Activated naive CD8-positive, alpha-beta T cell (primary cell): ENCODE data around the gene CPNE1.
A peak's percentile ranks its signal among the peaks of the same experiment; 100 is the strongest.

ENCODE experiments used
- H3K27ac Mint-ChIP-seq: one replicate; pipeline ENCODE4 v1.8.0; 2021; ENCODE audit warnings: mixed read lengths
- H3K27me3 Mint-ChIP-seq: one replicate; pipeline ENCODE4 v1.8.0; 2021; ENCODE audit warnings: mixed read lengths
- H3K36me3 Mint-ChIP-seq: one replicate; pipeline ENCODE4 v1.8.0; 2021; ENCODE audit warnings: mixed read lengths
- H3K4me1 Mint-ChIP-seq: one replicate; pipeline ENCODE4 v1.8.0; 2021; ENCODE audit warnings: low read depth, mixed read lengths
- H3K4me3 Mint-ChIP-seq: one replicate; pipeline ENCODE4 v1.8.0; 2021; ENCODE audit warnings: mild to moderate bottlenecking, mixed read lengths
- H3K9me3 Mint-ChIP-seq: one replicate; pipeline ENCODE4 v1.8.0; 2021; ENCODE audit warnings: low read depth, mixed read lengths

CPNE1 gene

DNA sequence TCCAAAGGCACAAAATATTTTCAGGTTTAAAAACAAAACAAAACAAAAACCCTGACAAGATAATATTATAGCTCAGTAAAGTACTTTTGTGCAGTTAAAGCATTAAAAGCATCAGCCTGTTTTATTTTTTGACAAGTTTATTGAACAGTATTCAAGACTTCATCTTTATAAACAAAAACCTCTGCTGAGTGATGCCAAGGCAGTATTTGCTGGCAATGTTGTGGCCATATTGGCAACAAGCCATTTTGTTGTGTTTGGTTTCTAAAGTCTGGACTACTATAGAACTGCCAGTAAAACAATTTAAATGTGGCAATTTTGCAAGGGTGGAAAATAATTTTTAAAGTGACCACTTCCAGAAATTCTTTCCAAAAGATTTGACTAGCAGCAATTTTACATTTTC lies 15.9 kb downstream of the CPNE1 start:
- H3K4me1 Mint-ChIP-seq: peaks cover 75% of the 10 kb centered on the region
- H3K4me3 Mint-ChIP-seq: no peak overlapping the region

GRCh38 chr20:35644806-35645205 lies 19.9 kb downstream of the CPNE1 start:
- Mint-ChIP-seq H3K27me3 (no peaks in the 10 kb centered on the region), H3K36me3 (no peaks in the 10 kb centered on the region), H3K9me3 (no peaks in the 10 kb centered on the region), H3K4me3 (no peak overlapping the region), H3K4me1 (peaks cover 88% of the 10 kb centered on the region), H3K27ac (peak overlapping the region; percentile 36)

More for the DNA sequence above, 15.9 kb downstream of the CPNE1 start:
- H3K27me3 Mint-ChIP-seq: no peaks in the 10 kb centered on the region
- no peaks in the 10 kb centered on the region for H3K9me3 Mint-ChIP-seq
- H3K27ac Mint-ChIP-seq: peak overlapping the region; percentile 75
- H3K36me3 Mint-ChIP-seq: peaks cover 3% of the 10 kb centered on the region

DNA sequence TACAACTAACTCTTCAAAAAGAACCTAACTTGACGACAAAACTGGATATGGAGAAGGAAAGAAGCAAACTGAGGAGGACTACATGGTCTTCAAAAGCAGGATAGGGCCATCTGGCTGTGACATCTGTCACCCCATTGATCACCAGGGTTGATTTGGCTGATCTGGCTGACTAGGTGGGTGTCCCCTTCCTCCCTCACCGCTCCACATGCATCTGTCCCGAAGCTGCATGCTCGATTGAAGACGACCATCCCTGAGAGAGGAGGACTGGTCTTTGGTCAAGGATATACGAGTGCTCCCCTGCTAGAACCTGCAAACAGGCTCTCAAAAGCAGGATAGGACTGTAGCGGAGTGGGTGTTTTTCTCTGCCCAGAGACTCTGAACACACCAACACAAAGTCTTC lies 21.7 kb downstream of the CPNE1 start:
- peak overlapping the region; percentile 24 for H3K27ac Mint-ChIP-seq
- no peaks in the 10 kb centered on the region for H3K36me3 Mint-ChIP-seq
- no peaks in the 10 kb centered on the region for H3K27me3 Mint-ChIP-seq
- no peaks in the 10 kb centered on the region for H3K9me3 Mint-ChIP-seq
- peaks cover 83% of the 10 kb centered on the region for H3K4me1 Mint-ChIP-seq
- H3K4me3 Mint-ChIP-seq: no peak overlapping the region

DNA sequence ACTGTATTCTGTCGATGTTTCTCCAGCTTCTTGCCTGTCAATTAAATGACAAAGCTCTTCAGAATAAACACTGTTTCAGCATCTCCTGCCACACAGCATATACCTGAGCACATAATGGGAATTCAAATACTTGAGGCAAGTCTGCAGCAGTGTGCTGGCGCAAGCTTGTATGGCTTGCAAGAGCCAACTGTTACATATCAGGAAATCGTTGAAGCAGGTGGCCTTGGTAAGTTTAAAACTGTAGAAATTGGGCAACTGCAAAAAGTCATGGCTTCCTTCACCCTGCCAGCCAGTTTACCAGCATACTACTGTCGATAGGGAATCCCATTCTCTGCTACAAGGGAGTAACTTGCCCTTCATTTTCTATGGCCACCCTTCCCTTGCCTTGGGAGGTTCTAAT lies 23.0 kb downstream of the CPNE1 start:
- no peak overlapping the region for H3K27ac Mint-ChIP-seq
- H3K4me1 Mint-ChIP-seq: peaks cover 87% of the 10 kb centered on the region
- H3K36me3 Mint-ChIP-seq: peaks cover 2% of the 10 kb centered on the region
- no peaks in the 10 kb centered on the region for H3K9me3 Mint-ChIP-seq
- H3K4me3 Mint-ChIP-seq: no peak overlapping the region
- H3K27me3 Mint-ChIP-seq: no peaks in the 10 kb centered on the region

DNA sequence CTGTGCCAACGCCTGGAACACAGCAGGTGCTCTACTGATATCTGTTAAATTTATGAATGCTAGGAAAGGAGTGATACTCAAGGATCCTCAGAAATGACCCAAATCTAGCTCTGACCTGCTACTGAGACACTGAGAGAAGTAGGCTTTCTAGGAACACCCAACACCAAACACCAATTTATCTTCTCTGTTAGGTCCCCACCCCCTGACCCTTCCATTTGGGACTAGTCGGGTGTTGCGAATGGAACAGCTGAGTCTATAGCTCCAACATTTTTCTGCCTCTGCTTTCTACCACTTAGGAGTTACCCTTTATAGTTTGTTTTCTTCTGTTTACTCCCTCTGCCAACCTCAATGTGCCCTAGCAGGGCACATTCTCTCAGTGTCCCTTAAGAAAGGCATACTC lies 24.0 kb downstream of the CPNE1 start:
- Mint-ChIP-seq H3K27ac (peak overlapping the region; percentile 75), H3K9me3 (no peaks in the 10 kb centered on the region), H3K4me1 (peaks cover 84% of the 10 kb centered on the region), H3K4me3 (no peak overlapping the region), H3K27me3 (no peaks in the 10 kb centered on the region), H3K36me3 (peaks cover 2% of the 10 kb centered on the region)

DNA sequence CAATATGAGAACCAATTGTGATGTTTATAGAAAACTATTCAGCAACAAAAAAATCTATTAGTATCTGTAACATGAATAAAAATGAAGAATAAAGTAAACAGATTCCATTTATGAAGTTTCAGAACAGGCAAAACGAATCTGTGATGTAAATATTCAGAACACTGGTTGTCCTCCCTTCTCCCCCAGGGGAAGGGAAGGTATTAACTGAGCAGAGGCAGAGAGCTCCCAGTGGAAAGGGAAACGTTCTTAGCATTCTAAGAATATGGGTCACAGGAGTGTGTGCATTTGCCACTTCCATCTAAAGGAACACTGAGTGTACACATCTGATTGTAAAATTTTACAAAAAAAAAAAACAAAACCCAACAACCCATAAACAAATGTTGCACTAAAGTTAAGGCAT lies 25.9 kb downstream of the CPNE1 start:
- peak overlapping the region; percentile 18 for H3K27ac Mint-ChIP-seq

DNA sequence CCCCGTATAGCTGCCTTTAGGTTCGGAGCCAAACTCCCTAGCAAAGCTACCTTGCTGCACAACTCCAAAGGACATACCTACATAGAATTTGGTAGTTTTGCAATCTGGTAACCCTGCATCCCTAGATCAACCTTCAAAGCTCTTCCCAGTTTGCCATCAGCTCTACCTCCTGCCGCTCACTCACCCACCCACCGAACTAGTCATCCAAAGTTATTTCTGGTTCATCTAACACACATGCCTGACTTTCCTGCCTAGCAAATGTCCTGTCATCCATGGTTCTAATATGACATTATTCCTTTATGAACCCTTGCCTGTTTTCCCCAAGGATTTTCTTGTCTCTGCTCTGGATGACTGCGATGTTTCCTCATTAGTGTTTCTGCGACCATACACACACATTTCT lies 27.4 kb downstream of the CPNE1 start:
- peaks cover 2% of the 10 kb centered on the region for H3K36me3 Mint-ChIP-seq
- no peak overlapping the region for H3K4me3 Mint-ChIP-seq
- H3K27ac Mint-ChIP-seq: peak overlapping the region; percentile 75
- H3K9me3 Mint-ChIP-seq: no peaks in the 10 kb centered on the region
- H3K4me1 Mint-ChIP-seq: peaks cover 62% of the 10 kb centered on the region
- no peaks in the 10 kb centered on the region for H3K27me3 Mint-ChIP-seq

More for the DNA sequence above, 25.9 kb downstream of the CPNE1 start:
- Mint-ChIP-seq H3K9me3 (no peaks in the 10 kb centered on the region), H3K27me3 (no peaks in the 10 kb centered on the region), H3K4me1 (peaks cover 73% of the 10 kb centered on the region), H3K4me3 (no peak overlapping the region), H3K36me3 (peaks cover 2% of the 10 kb centered on the region)

- no peaks in the 10 kb centered on the region for H3K27me3 Mint-ChIP-seq
- H3K4me3 Mint-ChIP-seq: no peak overlapping the region
- no peaks in the 10 kb centered on the region for H3K9me3 Mint-ChIP-seq
- peak overlapping the region; percentile 38 for H3K27ac Mint-ChIP-seq
- peaks cover 2% of the 10 kb centered on the region for H3K36me3 Mint-ChIP-seq
- peaks cover 51% of the 10 kb centered on the region for H3K4me1 Mint-ChIP-seq
Observed at GRCh38 chr20:35636095-35636494, 28.6 kb downstream of the CPNE1 start.

- Mint-ChIP-seq H3K36me3 (peaks cover 2% of the 10 kb centered on the region), H3K27me3 (no peaks in the 10 kb centered on the region), H3K27ac (peak overlapping the region; percentile 38), H3K4me1 (peaks cover 47% of the 10 kb centered on the region), H3K9me3 (no peaks in the 10 kb centered on the region), H3K4me3 (no peak overlapping the region)
Observed at GRCh38 chr20:35635652-35636051, 29.0 kb downstream of the CPNE1 start.

DNA sequence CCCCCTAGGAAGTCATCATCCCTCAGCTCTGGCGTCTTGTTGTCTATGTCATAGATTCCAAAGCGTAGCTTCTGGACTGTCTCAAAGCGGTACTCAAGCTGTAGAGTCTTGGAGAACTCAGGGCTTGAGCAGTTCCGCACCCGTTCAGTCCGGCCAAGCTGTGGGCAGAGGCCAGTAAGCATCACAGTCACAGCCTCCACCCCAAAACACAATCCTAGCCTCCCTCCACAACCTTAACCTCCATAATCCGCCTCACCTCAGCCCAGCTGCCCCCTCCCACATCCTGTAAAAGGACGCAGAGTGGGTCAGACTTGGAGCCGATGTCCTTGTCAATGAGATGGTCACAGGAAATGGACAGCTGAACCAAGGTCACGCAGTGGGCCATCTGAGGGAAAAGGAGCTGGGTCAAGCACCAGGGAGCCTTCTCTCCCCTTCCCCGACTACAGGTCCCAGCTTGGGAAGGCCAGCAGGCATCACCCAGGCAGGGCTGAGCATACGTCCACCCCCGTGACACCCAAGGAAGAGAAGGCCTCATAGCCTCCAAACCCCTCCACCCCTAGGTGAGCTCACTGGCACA lies 32.1 kb downstream of the CPNE1 start:
- Mint-ChIP-seq H3K27me3 (no peaks in the 10 kb centered on the region), H3K36me3 (peaks cover 2% of the 10 kb centered on the region), H3K4me1 (peaks cover 22% of the 10 kb centered on the region), H3K4me3 (no peak overlapping the region), H3K9me3 (no peaks in the 10 kb centered on the region), H3K27ac (peak overlapping the region; percentile 72)

- H3K4me3 Mint-ChIP-seq: no peak overlapping the region
- no peaks in the 10 kb centered on the region for H3K27me3 Mint-ChIP-seq
- peaks cover 8% of the 10 kb centered on the region for H3K4me1 Mint-ChIP-seq
- H3K27ac Mint-ChIP-seq: no peak overlapping the region
- H3K9me3 Mint-ChIP-seq: no peaks in the 10 kb centered on the region
- peaks cover 2% of the 10 kb centered on the region for H3K36me3 Mint-ChIP-seq
Observed at GRCh38 chr20:35630636-35631035, 34.1 kb downstream of the CPNE1 start.

DNA sequence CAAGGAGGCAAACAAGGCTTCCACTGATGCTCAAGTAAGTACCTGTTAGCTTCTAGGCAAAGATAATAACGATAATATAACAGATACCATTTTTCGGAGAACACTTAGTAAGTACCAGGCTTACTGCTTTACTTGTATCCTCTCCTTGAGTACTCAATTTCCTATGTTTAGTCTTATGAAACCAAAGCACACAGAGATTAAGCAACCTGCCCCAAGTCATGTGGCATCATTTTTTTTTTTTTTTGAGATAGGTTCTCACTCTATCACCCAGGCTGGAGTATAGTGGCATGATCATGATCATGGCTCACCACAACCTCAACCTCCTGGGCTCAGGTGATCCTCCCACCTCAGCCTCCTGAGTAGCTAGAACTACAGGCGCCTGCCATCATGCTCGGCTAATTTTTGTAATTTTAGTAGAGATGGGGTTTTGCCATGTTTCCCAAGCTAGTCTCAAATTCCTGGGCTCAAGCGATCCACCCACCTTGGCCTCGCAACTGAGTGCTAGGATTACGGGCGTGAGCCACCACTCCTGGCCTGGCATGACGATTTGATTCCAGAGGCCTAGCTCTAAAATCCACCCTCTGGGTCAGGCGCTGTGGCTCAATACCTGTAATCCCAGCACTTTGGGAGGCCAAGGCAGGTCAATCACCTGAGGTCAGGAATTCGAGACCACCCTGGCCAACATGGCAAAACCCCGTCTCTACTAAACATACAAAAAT lies 35.1 kb downstream of the CPNE1 start:
- H3K36me3 Mint-ChIP-seq: peaks cover 3% of the 10 kb centered on the region
- no peaks in the 10 kb centered on the region for H3K9me3 Mint-ChIP-seq
- H3K4me1 Mint-ChIP-seq: peaks cover 2% of the 10 kb centered on the region
- peak overlapping the region; percentile 28 for H3K27ac Mint-ChIP-seq
- no peaks in the 10 kb centered on the region for H3K27me3 Mint-ChIP-seq
- H3K4me3 Mint-ChIP-seq: no peak overlapping the region

- no peaks in the 10 kb centered on the region for H3K4me1 Mint-ChIP-seq
- H3K27ac Mint-ChIP-seq: no peak overlapping the region
- peaks cover 3% of the 10 kb centered on the region for H3K36me3 Mint-ChIP-seq
- no peaks in the 10 kb centered on the region for H3K27me3 Mint-ChIP-seq
- H3K4me3 Mint-ChIP-seq: no peak overlapping the region
- H3K9me3 Mint-ChIP-seq: no peaks in the 10 kb centered on the region
Observed at GRCh38 chr20:35627121-35627520, 37.6 kb downstream of the CPNE1 start.

GRCh38 chr20:35626386-35627001 lies 38.2 kb downstream of the CPNE1 start:
- H3K27ac Mint-ChIP-seq: no peak overlapping the region

GRCh38 chr20:35625584-35626385 lies 38.9 kb downstream of the CPNE1 start:
- Mint-ChIP-seq H3K27ac (peak overlapping the region; percentile 72), H3K9me3 (no peaks in the 10 kb centered on the region), H3K36me3 (peaks cover 3% of the 10 kb centered on the region), H3K4me1 (no peaks in the 10 kb centered on the region), H3K27me3 (no peaks in the 10 kb centered on the region), H3K4me3 (no peak overlapping the region)

More at GRCh38 chr20:35626386-35627001, 38.2 kb downstream of the CPNE1 start:
- Mint-ChIP-seq H3K9me3 (no peaks in the 10 kb centered on the region), H3K36me3 (peaks cover 3% of the 10 kb centered on the region), H3K4me1 (no peaks in the 10 kb centered on the region), H3K27me3 (no peaks in the 10 kb centered on the region), H3K4me3 (no peak overlapping the region)
